ENCODE measurements around the gene PRCP.
"Not testable (repeated sequence)": the region's sequence is repeated elsewhere in the genome, so short reads cannot be mapped to it uniquely, and the experiment has no call there.

The PRCP gene

GRCh38 chr11:82869657-82870056 lies 30.6 kb downstream of the PRCP start:
- no peak for DNase-seq

DNA sequence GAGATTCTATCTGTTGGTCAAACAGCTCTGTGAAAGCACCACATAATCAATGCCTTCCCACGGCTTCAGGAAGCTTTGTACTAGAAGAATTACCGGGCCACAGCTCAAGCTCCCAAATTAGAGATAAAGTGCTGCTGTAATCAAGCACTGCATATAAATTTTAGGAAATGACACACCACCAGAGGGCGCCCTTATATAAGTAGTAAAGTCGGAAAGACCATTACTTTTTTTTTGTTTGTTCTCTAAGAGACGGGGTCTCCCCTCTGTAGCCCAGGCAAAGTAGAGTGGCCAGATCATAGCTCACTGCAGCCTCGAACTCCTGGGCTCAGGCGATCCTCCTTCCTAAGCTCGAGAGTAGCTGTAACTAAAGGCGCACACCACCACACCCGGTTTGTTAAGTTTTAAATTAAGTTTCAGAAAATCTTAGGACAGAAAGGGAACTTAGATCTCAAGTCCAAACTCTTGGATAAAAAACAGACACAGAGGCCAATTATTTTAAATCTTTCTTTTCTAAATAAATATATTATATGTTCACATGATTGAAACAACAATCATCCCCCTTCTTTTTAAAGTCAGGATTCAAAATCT lies 32.6 kb downstream of the PRCP start:
- DNase-seq: peak; percentile 43 to 49

DNA sequence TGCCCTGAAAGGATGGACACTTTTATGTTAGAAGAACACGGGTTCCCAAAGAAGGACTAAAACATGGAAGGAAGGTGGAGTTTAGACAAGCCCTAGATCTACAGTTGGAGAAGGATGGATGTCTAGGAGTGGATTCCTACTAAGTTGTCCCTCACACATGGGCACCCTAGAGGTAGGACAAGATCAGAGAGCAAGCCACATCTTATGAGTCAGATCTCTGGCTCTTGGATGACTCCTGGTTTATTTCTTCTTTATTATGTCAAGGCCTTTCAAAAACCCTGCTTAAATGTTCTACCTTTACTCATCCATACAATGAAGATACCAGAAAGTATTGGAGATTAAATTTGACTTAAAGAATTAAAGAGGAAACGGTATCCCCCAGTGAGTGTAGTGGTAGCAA lies 34.4 kb downstream of the PRCP start:
- DNase-seq: no peak

DNA sequence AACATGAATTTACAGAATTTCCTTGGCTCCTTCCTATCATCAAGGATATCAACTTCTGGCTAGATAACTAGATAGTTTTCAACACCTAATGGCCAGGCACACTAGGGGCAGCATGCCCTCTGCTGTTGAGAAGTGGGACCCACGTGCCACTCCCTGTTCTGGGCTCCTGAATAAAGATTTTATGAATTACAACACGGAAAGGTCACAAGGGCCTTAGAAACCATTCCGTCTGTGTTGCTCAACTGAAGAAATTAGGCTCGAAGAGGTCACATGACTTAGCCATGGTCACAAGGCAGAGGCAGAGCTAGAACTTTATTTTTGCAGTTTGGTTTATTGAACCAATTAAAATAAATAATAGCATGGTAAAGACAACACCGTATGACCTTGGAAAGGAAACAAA lies 36.0 kb downstream of the PRCP start:
- no peak for DNase-seq

- no peak for DNase-seq
Measured at GRCh38 chr11:82863209-82863608, 37.0 kb downstream of the PRCP start.

GRCh38 chr11:82862379-82862778 lies 37.9 kb downstream of the PRCP start:
- DNase-seq: no peak

GRCh38 chr11:82859750-82860149 lies 40.5 kb downstream of the PRCP start:
- DNase-seq: no peak

GRCh38 chr11:82858556-82859091 lies 41.6 kb downstream of the PRCP start:
- no peak for DNase-seq

GRCh38 chr11:82858133-82858532 lies 42.1 kb downstream of the PRCP start:
- DNase-seq: no peak

DNA sequence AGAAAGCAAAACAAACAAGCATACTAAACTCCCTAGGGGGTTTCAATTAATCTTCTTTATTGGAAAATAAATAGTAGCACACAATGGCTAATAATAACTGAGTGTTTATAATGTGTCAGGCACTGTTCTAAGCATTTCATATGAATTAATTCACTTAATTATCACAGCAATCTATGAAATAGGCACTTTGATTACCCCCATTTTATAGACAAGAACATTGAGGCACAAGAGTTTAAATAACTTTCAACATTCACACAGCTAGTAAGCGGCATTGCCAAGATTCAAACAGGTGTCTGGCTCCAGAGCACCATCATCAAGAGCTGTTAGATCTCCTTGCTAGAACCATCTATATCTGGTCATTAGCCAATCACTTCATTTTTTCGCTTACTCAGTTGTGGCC lies 43.1 kb downstream of the PRCP start:
- no peak for DNase-seq

GRCh38 chr11:82855616-82856015 lies 44.6 kb downstream of the PRCP start:
- DNase-seq: no peak

- not testable (repeated sequence) for DNase-seq
Measured at GRCh38 chr11:82854916-82855315, 45.3 kb downstream of the PRCP start.

GRCh38 chr11:82854242-82854641 lies 46.0 kb downstream of the PRCP start:
- DNase-seq: no peak

- DNase-seq: no peak
Measured at GRCh38 chr11:82848829-82849228, 51.4 kb downstream of the PRCP start.

GRCh38 chr11:82845356-82846353 lies 54.6 kb downstream of the PRCP start:
- DNase-seq: no peak

GRCh38 chr11:82843057-82843795 lies 57.0 kb downstream of the PRCP start:
- no peak for DNase-seq

- DNase-seq: no peak
Measured at GRCh38 chr11:82842019-82842418, 58.2 kb downstream of the PRCP start.

GRCh38 chr11:82837650-82838049 lies 62.6 kb downstream of the PRCP start:
- DNase-seq: no peak

DNA sequence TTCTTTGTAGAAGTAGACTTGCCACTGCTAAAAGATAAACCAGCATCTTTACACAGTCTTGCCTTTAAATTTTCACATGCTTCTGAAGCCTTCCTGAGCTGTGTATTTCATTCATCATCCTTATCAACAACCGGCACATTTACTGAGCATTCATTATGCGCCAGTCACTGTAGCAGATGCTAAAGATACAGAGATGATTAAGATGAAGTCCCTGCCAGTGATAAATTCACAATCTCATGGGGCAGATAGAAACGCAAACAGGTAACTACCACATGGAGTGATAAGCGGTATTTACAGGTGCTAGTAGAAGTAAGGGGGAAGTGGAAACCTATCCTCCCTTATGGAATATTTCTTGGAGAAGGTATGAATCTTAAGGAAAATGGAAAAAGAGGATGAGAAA lies 67.2 kb downstream of the PRCP start:
- no peak for DNase-seq

- DNase-seq: no peak
Measured at GRCh38 chr11:82831364-82831763, 68.9 kb downstream of the PRCP start.

GRCh38 chr11:82830746-82831145 lies 69.5 kb downstream of the PRCP start:
- no peak for DNase-seq

DNA sequence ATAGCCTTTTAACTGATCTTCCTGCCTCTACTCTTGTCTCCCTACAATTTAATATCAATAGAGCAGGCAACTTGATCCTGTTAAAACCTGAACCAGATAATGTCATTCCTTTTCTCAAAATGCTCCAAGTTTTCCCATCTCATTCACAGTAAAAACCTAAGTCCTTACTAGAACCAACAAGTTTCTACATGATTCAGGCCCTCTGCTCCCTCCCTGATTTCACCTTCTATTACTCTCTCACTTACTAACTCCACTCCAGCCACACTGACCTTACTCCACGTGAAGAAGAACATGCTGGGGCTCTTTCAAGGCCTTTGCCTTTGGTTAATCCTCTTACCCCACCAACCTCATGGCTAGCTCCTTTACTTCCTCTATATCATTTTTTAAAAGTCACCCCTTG lies 71.1 kb downstream of the PRCP start:
- DNase-seq: no peak

DNA sequence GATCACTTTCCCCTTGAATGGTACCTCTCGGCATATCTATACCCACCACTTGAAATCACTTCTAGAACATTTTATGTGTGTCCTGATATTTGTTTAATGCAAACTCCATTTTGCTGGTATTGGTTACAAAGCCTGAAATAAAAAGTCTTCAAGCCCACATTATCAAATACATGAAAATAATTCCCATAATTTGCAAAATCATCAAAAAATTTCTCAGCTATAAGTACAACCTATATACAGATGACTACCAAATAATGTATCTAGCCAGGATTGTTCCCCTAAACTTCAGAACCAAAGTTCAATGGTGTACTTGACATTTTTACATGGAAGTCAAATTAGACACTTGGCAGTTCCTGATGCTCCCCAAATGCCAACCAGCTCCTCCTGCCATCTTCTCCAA lies 71.8 kb downstream of the PRCP start:
- no peak for DNase-seq
